22Rv1 (cell line): ENCODE measurements around the gene GNLY.

Experiments
- CTCF ChIP-seq: fragments of 450-650 bp; IDR thresholded peaks from 2 replicates; pipeline ENCODE4 v1.5.1; 2017; ENCODE audit warnings: mild to moderate bottlenecking
- ZFX ChIP-seq: fragments of 450-650 bp; IDR thresholded peaks from 2 replicates; pipeline ENCODE4 v1.6.1; 2017; ENCODE audit warnings: antibody characterized with exemption, borderline replicate concordance

GRCh38 chr2:85723707-85724360, 29.7 kb downstream of the GNLY start:
- no peak for TF ChIP-seq CTCF
- TF ChIP-seq ZFX: no peak
